GM19099 (cell line): Measurements from ENCODE around the gene CAMTA1.

Experiments used
- POLR2A ChIP-seq: IDR thresholded peaks from 3 replicates; pipeline ENCODE4 v1.6.1; 2011; ENCODE audit warnings: low read depth; ENCODE audit not compliant: insufficient read length; ENCODE audit errors: extremely low read depth

The CAMTA1 gene

DNA sequence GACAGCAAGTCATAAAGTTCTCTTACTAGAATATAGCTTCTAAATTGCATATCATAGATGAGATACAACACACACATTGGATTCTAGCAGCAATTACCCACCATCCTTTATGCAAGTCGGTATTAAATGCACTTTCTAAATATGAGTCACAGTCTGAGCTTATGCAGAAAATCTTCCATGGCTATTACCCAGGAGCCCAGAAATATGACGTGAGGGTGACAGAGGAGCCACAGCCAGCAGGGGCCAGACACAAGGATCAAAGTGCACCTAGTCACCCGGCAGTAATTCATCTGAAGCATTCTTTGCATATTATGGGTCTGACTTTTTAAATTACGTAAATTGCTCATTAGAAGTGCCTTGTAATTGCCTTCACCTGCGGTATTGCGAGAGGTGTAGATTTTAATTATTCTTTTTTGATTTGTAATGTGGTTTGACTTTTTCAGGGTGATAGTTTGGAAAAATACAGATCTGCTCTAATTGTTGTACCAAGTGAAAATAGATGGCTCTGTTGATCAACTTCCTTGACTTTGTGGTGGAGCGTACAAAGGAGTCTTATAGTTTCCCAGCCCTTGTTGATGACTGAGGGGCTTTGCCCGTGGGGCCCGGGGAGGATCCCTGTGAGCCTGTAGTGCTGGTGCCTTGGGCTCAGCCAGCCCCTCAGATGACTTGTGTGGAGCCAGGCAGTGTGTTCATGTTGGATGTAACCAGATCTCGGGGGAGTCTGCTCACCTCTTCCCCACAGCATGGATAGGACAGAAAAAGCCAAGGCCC lies 515.8 kb downstream of the CAMTA1 start:
- TF ChIP-seq POLR2A, result no peak

- TF ChIP-seq POLR2A, result no peak
Observed at GRCh38 chr1:7301664-7301981, 516.4 kb downstream of the CAMTA1 start.

DNA sequence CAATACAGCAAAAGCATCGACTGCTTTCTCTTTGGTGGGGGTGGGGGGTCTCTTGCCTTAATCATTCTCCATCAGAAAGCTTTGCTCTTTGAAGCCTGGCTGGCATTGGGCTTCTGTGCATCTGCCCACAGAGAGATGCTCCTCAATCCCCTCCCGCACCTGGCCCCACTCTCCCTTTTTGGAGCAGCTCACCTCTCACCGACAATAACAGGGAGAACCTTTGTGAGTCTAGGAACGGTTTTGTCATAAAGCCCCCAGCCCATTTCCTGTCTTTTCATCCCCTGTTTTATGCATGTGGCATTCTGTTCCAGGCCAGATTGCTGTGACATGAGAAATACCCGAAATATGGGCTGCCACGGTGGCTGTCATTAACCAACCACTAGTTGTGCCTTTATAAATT lies 516.9 kb downstream of the CAMTA1 start:
- no peak for TF ChIP-seq POLR2A

DNA sequence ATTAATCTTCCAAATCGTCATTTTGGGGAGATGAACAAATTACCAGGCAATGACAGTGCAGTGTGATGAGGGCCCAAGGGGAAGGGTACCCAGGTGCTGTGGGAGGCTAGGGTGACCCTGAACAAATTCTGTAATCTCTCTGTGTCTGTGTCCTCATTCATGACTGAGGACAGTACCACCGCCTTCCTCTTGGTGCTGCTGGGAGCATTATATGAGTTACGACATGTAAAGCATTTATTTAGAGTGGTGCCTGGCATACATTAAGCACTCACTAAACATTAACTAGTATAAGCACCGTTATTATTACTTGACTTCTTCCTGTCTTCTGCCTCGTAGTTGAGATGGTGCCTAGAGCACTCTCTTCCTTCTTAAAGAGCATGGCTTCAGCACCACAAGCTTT lies 517.6 kb downstream of the CAMTA1 start:
- TF ChIP-seq POLR2A, result no peak

GRCh38 chr1:7303554-7304317 lies 518.5 kb downstream of the CAMTA1 start:
- TF ChIP-seq POLR2A, result no peak

GRCh38 chr1:7313081-7313546 lies 527.9 kb downstream of the CAMTA1 start:
- TF ChIP-seq POLR2A, result no peak

DNA sequence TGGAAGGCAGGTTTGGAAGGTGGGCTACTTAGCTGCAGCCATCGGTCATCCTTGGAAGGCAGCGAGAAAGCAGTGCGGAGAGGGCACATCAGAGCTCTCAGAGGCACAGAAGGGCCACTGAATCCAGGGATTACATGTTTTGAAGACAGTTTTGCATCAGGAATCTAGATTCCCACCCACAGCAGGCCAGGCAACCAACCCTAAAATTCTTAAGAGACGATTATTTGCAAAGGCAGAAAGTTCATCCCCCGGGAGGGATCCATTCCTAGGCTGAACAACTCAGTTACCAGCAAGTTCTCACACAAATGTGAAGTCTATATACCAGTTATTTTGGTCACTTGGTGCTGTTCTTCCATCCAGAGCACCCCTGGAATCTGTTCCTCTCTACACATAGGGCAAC lies 528.6 kb downstream of the CAMTA1 start:
- no peak for TF ChIP-seq POLR2A

GRCh38 chr1:7315316-7315715 lies 530.1 kb downstream of the CAMTA1 start:
- no peak for TF ChIP-seq POLR2A

DNA sequence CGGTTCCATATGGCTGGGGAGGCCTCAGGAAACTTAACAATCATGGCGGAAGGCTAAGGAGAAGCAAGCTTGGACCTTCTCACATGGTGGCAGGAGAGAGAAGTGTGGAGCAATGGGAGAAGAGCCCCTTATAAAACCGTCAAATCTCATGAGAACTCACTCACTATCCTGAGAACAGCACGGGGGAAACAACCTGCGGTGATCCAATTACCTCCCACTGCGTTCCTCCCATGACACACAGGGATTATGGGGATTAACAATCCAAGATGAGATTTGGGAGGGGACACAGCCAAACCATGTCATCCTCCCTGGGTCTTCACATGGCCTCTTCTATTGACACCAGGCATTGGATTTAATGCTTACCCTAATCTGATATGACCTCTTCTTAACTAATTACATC lies 530.7 kb downstream of the CAMTA1 start:
- no peak for TF ChIP-seq POLR2A

DNA sequence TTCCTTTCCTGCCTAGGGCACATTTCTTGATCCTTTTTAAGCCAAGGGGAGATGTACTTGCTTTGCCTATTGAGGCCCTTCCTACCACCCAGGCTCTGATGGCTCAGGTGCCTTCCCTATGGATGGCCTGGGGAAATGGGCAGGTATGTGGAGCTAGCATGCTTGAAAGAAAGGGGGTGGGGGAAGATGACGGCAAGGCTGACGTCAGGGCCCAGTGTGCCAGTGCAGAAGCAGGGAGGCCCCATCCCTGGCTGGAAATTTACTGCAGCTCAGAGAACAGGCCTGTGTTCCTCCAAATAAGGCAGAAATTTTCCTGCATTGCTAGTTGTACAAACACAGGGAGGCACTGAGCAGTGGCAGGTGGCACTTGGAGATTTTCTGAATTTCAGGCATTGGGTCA lies 532.6 kb downstream of the CAMTA1 start:
- no peak for TF ChIP-seq POLR2A

- no peak for TF ChIP-seq POLR2A
Observed at GRCh38 chr1:7319196-7319595, 533.9 kb downstream of the CAMTA1 start.

GRCh38 chr1:7320661-7321060 lies 535.4 kb downstream of the CAMTA1 start:
- no peak for TF ChIP-seq POLR2A

DNA sequence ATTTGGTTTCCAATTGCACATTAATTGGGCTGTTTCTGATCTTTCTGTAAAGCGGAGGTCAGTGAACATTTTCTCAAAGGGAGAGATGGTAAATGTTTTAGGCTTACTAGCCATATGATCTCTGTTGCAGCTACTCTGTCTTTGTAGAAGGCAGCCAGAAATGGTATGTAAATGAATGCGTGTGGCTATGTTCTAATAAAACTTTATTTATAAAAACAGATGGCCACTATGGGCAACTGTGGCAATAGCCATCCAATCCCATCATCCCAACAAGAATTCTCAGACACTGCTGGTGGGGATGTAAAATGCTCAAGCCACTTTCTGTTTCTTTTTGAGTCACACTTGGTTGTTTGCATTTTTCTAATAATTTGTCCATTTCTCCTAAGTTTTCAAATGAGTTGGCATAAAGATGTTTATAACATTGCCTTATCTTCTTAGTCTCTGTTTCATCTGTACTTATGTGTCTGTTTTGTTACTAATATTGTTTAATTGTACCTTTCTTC lies 537.1 kb downstream of the CAMTA1 start:
- no peak for TF ChIP-seq POLR2A

DNA sequence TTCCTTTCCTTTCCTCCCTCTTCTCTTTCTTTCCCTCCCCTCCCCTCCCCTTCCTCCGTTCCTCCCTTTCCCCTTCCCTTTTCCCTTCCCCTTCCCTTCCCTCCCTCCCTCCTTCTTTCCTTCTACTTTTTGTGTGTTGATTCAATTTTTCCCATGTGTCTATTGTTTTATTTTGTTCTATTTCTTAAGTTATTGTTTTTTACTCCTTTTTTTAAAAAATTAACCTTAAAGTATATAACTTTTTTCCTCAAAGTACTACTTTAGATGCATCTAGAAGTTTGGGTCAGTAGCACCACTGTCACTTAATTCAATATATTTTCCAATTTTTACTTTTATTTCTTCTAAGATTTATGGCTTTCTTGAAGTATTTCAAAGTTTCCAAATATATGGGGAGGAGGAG lies 537.7 kb downstream of the CAMTA1 start:
- no peak for TF ChIP-seq POLR2A

DNA sequence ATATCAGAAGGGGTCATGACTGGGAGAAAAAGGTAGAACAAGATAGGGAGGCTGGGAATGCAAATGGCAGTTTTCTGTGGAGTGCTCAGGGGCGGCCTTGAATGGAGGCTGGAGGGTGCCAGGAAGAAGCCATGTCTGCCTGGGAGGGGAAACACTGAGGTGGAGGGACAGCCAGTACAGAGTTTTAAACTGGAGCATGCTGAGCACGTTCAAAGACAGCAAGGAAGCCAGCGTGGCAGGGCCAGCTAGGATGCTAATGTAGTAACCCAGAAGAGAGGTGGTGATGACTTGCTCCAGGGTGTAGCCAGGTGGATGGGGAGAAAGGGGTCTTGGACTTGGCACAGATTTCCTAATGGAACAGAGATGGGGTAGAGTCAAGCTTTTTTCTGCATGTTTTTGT lies 540.0 kb downstream of the CAMTA1 start:
- TF ChIP-seq POLR2A, result no peak

DNA sequence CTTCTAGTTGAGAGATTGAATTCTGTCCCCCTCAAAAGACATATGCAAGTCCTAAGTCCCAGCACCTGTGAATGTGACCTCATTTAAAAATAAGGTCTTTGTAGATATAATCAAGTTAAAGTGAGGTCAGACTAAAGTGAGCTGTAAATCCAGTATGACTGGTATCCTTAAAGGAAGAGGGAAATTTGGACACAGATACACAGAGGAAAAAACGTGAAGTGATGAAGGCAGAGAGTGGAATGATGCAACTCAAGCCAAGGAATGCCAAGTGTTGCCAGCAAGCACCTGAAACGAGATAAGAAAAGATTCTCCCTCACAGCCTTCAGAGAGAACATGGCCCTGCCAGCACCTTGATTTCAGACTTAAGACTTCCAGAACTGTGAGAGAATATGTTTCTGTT lies 541.1 kb downstream of the CAMTA1 start:
- no peak for TF ChIP-seq POLR2A
